ENCODE results near the gene POP4. TPM values are rescaled to one million over a fixed set of nuclear protein-coding genes. Genes with fewer than 3 reads are reported as not detected.

POP4 gene
- total and polyA plus RNA-seq, 2 donors (not counting 3 experiments of a cell fraction or from before 2014, with no cell fraction given) = 56.2 to 64.4 TPM

DNA sequence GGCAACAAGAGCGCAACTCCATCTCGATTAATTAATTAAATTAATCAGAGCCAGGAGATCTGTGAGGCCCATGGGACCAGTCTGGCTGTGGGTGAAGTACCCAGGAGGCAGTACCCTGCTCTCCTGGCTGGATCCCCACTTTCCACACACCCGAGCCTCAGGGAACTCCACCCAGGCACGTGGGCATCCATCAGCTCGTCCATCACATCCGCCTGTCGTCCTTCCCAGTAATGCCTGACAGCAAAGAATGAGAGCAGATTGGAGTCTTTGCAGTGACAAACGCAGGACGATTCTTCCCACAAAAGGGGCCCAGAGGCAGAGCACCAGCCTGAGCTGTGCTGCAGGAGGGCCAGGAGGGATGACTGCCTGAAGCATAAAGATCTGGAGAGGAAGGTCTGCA, 44.5 kb upstream of the POP4 start:
- DNase-seq (ENCODE audit: low read depth, low spot score) = no peak
- ChIA-PET POLR2A (no interaction called here), CTCF (no interaction called here)
- Histone ChIP-seq H2AFZ (ENCODE audit: low read depth, low read length) (no peak overlapping the region), H3K9ac (replicated peaks; ENCODE audit: extremely low read depth, insufficient read depth, low read length) (no peak overlapping the region), H3K9me1 (replicated peaks; ENCODE audit: control insufficient read depth, extremely low read depth, insufficient read depth, low read length) (no peaks in the 10 kb centered on the region), H3K36me3 (ENCODE audit: control insufficient read depth in 2 of 2, extremely low read depth in 1 of 2, insufficient read depth in 2 of 2, low read length in 2 of 2) (no peaks in the 10 kb centered on the region), H3K4me2 (ENCODE audit: insufficient read depth, low read length) (no peak overlapping the region), H3K9me3 (replicated peaks; ENCODE audit: control insufficient read depth, insufficient read depth, low read length) (no peaks in the 10 kb centered on the region), H3K4me3 (replicated peaks in 1 of 3; ENCODE audit: insufficient read depth in 1 of 3, low read depth in 1 of 3, low read length in 3 of 3) (no peak overlapping the region), H3K27ac (ENCODE audit: insufficient read depth, low read depth, low read length) (no peak overlapping the region), H3K4me1 (ENCODE audit: control insufficient read depth, extremely low read depth, insufficient read depth, low read length) (no peaks in the 10 kb centered on the region), H3K27me3 (ENCODE audit: control insufficient read depth in 2 of 2, insufficient read depth in 2 of 2, low read length in 2 of 2) (no peaks in the 10 kb centered on the region), H4K20me1 (replicated peaks; ENCODE audit: control insufficient read depth, extremely low read depth, insufficient read depth, low read length) (no peaks in the 10 kb centered on the region), H3K79me2 (ENCODE audit: control insufficient read depth, insufficient read depth, low read length) (no peaks in the 10 kb centered on the region)
- no peak for FAIRE-seq
- no peak for TF ChIP-seq POLR2A (IDR thresholded peaks at IDR 0.05; ENCODE audit: low read depth, low read length)
- intact Hi-C loops (cut with micrococcal nuclease) (no loop called here), dilution Hi-C loops (cut with MboI; ENCODE audit: extremely low pct_ligation_motif_present, low sequenced_read_pairs) (no loop called here)
- no TSS peak for BruUV-seq (replicated peaks)

DNA sequence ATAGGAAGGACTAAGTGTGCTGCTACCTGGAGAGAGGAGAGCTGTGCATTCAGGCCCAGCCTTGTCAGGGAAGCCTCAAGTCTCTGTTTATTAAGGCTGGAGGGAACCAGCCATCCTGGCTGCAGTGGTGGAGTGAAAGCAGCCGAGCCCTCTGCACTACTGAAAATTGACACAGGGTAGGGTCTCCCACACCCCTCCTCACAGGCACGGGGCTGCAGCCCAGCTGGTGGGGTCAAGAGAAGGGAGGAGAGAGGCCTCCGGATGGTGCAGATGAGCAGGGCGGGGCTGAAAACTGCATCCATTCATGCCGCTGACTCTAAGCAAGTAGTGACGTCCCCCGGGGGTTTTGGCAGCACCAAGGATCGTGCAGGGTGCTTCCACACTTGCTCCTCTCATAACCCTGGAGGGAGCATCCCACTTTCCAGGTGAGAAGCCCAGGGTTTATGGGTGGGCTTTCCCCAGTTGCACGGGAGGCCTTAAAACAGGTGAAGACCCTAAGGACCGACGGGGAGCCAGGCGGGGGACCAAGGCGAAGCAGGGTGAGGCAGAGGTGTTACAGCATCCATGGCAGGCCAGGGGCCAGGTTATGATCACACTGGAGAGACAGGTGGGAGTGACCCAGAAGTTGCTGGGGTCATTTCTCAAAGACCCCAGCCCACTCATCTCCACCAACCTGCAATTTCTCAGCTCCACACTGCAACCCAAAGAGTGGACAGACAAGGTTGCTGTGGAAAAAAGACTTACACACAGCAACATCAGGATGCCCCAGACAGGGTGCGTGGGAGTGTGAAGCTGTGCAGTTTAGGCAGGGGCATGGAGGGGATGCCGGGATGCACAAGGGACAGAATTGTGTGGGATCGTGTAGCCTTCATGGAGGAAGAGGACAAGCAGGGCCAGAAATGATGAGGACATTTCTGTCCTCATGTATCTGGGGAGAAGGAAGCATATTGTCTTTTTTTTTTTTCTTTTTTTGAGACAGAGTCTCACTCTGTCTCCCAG, 43.5 kb upstream of the POP4 start:
- CTCF ChIA-PET = no interaction called here

More for the DNA sequence above, 43.5 kb upstream of the POP4 start:
- H3K27ac ChIP-seq (ENCODE audit: insufficient read depth, low read depth, low read length) = no peak overlapping the region
- H3K4me2 ChIP-seq (ENCODE audit: insufficient read depth, low read length) = no peak overlapping the region
- POLR2A ChIA-PET = no interaction called here
- H3K9me3 ChIP-seq (replicated peaks; ENCODE audit: control insufficient read depth, insufficient read depth, low read length) = no peaks in the 10 kb centered on the region
- no peak overlapping the region for H2AFZ ChIP-seq (ENCODE audit: low read depth, low read length)
- dilution Hi-C loops (cut with MboI; ENCODE audit: extremely low pct_ligation_motif_present, low sequenced_read_pairs) (no loop called here), intact Hi-C loops (cut with micrococcal nuclease) (no loop called here)
- no peak overlapping the region for H3K4me3 ChIP-seq (replicated peaks in 1 of 3; ENCODE audit: insufficient read depth in 1 of 3, low read depth in 1 of 3, low read length in 3 of 3)
- TF ChIP-seq, protein P1, sequence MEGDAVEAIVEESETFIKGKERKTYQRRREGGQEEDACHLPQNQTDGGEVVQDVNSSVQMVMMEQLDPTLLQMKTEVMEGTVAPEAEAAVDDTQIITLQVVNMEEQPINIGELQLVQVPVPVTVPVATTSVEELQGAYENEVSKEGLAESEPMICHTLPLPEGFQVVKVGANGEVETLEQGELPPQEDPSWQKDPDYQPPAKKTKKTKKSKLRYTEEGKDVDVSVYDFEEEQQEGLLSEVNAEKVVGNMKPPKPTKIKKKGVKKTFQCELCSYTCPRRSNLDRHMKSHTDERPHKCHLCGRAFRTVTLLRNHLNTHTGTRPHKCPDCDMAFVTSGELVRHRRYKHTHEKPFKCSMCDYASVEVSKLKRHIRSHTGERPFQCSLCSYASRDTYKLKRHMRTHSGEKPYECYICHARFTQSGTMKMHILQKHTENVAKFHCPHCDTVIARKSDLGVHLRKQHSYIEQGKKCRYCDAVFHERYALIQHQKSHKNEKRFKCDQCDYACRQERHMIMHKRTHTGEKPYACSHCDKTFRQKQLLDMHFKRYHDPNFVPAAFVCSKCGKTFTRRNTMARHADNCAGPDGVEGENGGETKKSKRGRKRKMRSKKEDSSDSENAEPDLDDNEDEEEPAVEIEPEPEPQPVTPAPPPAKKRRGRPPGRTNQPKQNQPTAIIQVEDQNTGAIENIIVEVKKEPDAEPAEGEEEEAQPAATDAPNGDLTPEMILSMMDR (IDR thresholded peaks at IDR 0.05; ENCODE audit: extremely low read depth in 1 of 2, insufficient read depth in 1 of 2, low read depth in 1 of 2, low read length in 2 of 2) = no peak
- TF ChIP-seq POLR2AphosphoS5 (IDR thresholded peaks at IDR 0.05; ENCODE audit: insufficient read depth, low read depth, low read length) (no peak), EZH2 (IDR thresholded peaks at IDR 0.05; ENCODE audit: borderline replicate concordance, low read depth, low read length, severe bottlenecking) (no peak), JUN (IDR thresholded peaks at IDR 0.05; ENCODE audit: borderline replicate concordance, insufficient read depth, insufficient read length, low read depth) (no peak), GATA2 (IDR thresholded peaks at IDR 0.05; ENCODE audit: insufficient read depth, insufficient read length, low read depth, low read length) (no peak), POLR2A (IDR thresholded peaks at IDR 0.05; ENCODE audit: low read depth, low read length) (no peak), FOS (IDR thresholded peaks at IDR 0.05; ENCODE audit: borderline replicate concordance, insufficient read depth, low read length) (no peak), MYC (IDR thresholded peaks at IDR 0.05; ENCODE audit: low read depth, low read length) (no peak)
- TF ChIP-seq, protein P2, sequence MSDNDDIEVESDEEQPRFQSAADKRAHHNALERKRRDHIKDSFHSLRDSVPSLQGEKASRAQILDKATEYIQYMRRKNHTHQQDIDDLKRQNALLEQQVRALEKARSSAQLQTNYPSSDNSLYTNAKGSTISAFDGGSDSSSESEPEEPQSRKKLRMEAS (IDR thresholded peaks at IDR 0.05; ENCODE audit: insufficient read depth, insufficient read length) = no peak
- H3K9me1 ChIP-seq (replicated peaks; ENCODE audit: control insufficient read depth, extremely low read depth, insufficient read depth, low read length) = no peaks in the 10 kb centered on the region
- H4K20me1 ChIP-seq (replicated peaks; ENCODE audit: control insufficient read depth, extremely low read depth, insufficient read depth, low read length) = no peaks in the 10 kb centered on the region
- no peak overlapping the region for H3K9ac ChIP-seq (replicated peaks; ENCODE audit: extremely low read depth, insufficient read depth, low read length)
- BruUV-seq (replicated peaks) = no TSS peak
- no peak for DNase-seq (ENCODE audit: low read depth, low spot score)
- H3K4me1 ChIP-seq (ENCODE audit: control insufficient read depth, extremely low read depth, insufficient read depth, low read length) = no peaks in the 10 kb centered on the region
- no peaks in the 10 kb centered on the region for H3K79me2 ChIP-seq (ENCODE audit: control insufficient read depth, insufficient read depth, low read length)
- FAIRE-seq = no peak
- no peaks in the 10 kb centered on the region for H3K27me3 ChIP-seq (ENCODE audit: control insufficient read depth in 2 of 2, insufficient read depth in 2 of 2, low read length in 2 of 2)
- H3K36me3 ChIP-seq (ENCODE audit: control insufficient read depth in 2 of 2, extremely low read depth in 1 of 2, insufficient read depth in 2 of 2, low read length in 2 of 2) = no peaks in the 10 kb centered on the region
